Measurements from ENCODE around the gene RNF169.
"Not testable (repeated sequence)": the region's sequence is repeated elsewhere in the genome, so short reads cannot be mapped to it uniquely, and the experiment has no call there.

Gene RNF169

GRCh38 chr11:74822170-74822569 is 73.5 kb downstream of the RNF169 start:
- no peaks in the 10 kb centered on the region for H3K27me3 ChIP-seq (replicated peaks; ENCODE audit: insufficient read depth, low read length)
- no peak overlapping the region for H3K4me2 ChIP-seq (ENCODE audit: low read depth, low read length)
- TF ChIP-seq EZH2phosphoT487 (IDR thresholded peaks at IDR 0.05; ENCODE audit: low read length) (no peak), CTCF (IDR thresholded peaks at IDR 0.05; ENCODE audit: low read length) (no peak), EZH2 (optimal IDR thresholded peaks at IDR 0.05; ENCODE audit: low read depth, low read length) (no peak)
- DNase-seq, result no peak
- H4K20me1 ChIP-seq (ENCODE audit: insufficient read depth, low read length), result no peaks in the 10 kb centered on the region
- no peak overlapping the region for H3K27ac ChIP-seq (ENCODE audit: low read length)
- H3F3A ChIP-seq (ENCODE audit: insufficient read depth, low read length), result no peaks in the 10 kb centered on the region
- H3K79me2 ChIP-seq (ENCODE audit: low read length), result peaks cover 2% of the 10 kb centered on the region; the same call in 1 of the 2 replicates
- no peak overlapping the region for H3K9ac ChIP-seq (ENCODE audit: low read length)
- no peaks in the 10 kb centered on the region for H3K4me1 ChIP-seq (ENCODE audit: low read length)
- no peak overlapping the region for H2AFZ ChIP-seq (ENCODE audit: low read length)
- H3K9me2 ChIP-seq (replicated peaks; ENCODE audit: insufficient read depth, low read length), result no peaks in the 10 kb centered on the region
- peaks cover 3% of the 10 kb centered on the region for H3K36me3 ChIP-seq (replicated peaks; ENCODE audit: insufficient read depth, low read length)
- no peak overlapping the region for H3K4me3 ChIP-seq (ENCODE audit: low read length)
- no peaks in the 10 kb centered on the region for H3K9me3 ChIP-seq (replicated peaks; ENCODE audit: insufficient read depth, low read length)

- no peaks in the 10 kb centered on the region for H3K9me3 ChIP-seq (replicated peaks; ENCODE audit: insufficient read depth, low read length)
- H3F3A ChIP-seq (ENCODE audit: insufficient read depth, low read length), result no peaks in the 10 kb centered on the region
- TF ChIP-seq CTCF (IDR thresholded peaks at IDR 0.05; ENCODE audit: low read length), result no peak
- TF ChIP-seq EZH2 (optimal IDR thresholded peaks at IDR 0.05; ENCODE audit: low read depth, low read length), result no peak
- TF ChIP-seq EZH2phosphoT487 (IDR thresholded peaks at IDR 0.05; ENCODE audit: low read length), result no peak
- no peak overlapping the region for H3K9ac ChIP-seq (ENCODE audit: low read length)
- no peaks in the 10 kb centered on the region for H3K9me2 ChIP-seq (replicated peaks; ENCODE audit: insufficient read depth, low read length)
- H3K4me1 ChIP-seq (ENCODE audit: low read length), result no peaks in the 10 kb centered on the region
- peaks cover 3% of the 10 kb centered on the region; the same call in 1 of the 2 replicates for H3K79me2 ChIP-seq (ENCODE audit: low read length)
- H3K27me3 ChIP-seq (replicated peaks; ENCODE audit: insufficient read depth, low read length), result no peaks in the 10 kb centered on the region
- H3K36me3 ChIP-seq (replicated peaks; ENCODE audit: insufficient read depth, low read length), result peaks cover 3% of the 10 kb centered on the region
- no peaks in the 10 kb centered on the region for H4K20me1 ChIP-seq (ENCODE audit: insufficient read depth, low read length)
- H3K4me2 ChIP-seq (ENCODE audit: low read depth, low read length), result no peak overlapping the region
- H2AFZ ChIP-seq (ENCODE audit: low read length), result no peak overlapping the region
- no peak overlapping the region for H3K27ac ChIP-seq (ENCODE audit: low read length)
- H3K4me3 ChIP-seq (ENCODE audit: low read length), result no peak overlapping the region
- DNase-seq, result no peak
These were observed 75.8 kb downstream of the RNF169 start for GRCh38 chr11:74824285-74824982.

- not testable (repeated sequence) for H3K36me3 ChIP-seq (replicated peaks; ENCODE audit: insufficient read depth, low read length); H3K9me2 ChIP-seq (replicated peaks; ENCODE audit: insufficient read depth, low read length); H3K4me1 ChIP-seq (ENCODE audit: low read length); H4K20me1 ChIP-seq (ENCODE audit: insufficient read depth, low read length); DNase-seq; H3K27ac ChIP-seq (ENCODE audit: low read length); H3K9ac ChIP-seq (ENCODE audit: low read length); H3K27me3 ChIP-seq (replicated peaks; ENCODE audit: insufficient read depth, low read length); H2AFZ ChIP-seq (ENCODE audit: low read length); H3K4me3 ChIP-seq (ENCODE audit: low read length); H3K79me2 ChIP-seq (ENCODE audit: low read length); H3F3A ChIP-seq (ENCODE audit: insufficient read depth, low read length); H3K9me3 ChIP-seq (replicated peaks; ENCODE audit: insufficient read depth, low read length); H3K4me2 ChIP-seq (ENCODE audit: low read depth, low read length)
These were observed 76.9 kb downstream of the RNF169 start for GRCh38 chr11:74825596-74825995.

- H4K20me1 ChIP-seq (ENCODE audit: insufficient read depth, low read length), result no peaks in the 10 kb centered on the region
- TF ChIP-seq EZH2 (optimal IDR thresholded peaks at IDR 0.05; ENCODE audit: low read depth, low read length), result no peak
- no peak for TF ChIP-seq EZH2phosphoT487 (IDR thresholded peaks at IDR 0.05; ENCODE audit: low read length)
- TF ChIP-seq CTCF (IDR thresholded peaks at IDR 0.05; ENCODE audit: low read length), result no peak
- no peak for DNase-seq
- no peaks in the 10 kb centered on the region for H3K9me3 ChIP-seq (replicated peaks; ENCODE audit: insufficient read depth, low read length)
- no peak overlapping the region for H3K4me3 ChIP-seq (ENCODE audit: low read length)
- no peak overlapping the region for H2AFZ ChIP-seq (ENCODE audit: low read length)
- no peak overlapping the region for H3K9ac ChIP-seq (ENCODE audit: low read length)
- H3K9me2 ChIP-seq (replicated peaks; ENCODE audit: insufficient read depth, low read length), result no peaks in the 10 kb centered on the region
- H3K4me2 ChIP-seq (ENCODE audit: low read depth, low read length), result no peak overlapping the region
- no peak overlapping the region for H3K27ac ChIP-seq (ENCODE audit: low read length)
- no peaks in the 10 kb centered on the region for H3K27me3 ChIP-seq (replicated peaks; ENCODE audit: insufficient read depth, low read length)
- H3K36me3 ChIP-seq (replicated peaks; ENCODE audit: insufficient read depth, low read length), result peaks cover 3% of the 10 kb centered on the region
- peaks cover 3% of the 10 kb centered on the region; the same call in 1 of the 2 replicates for H3K79me2 ChIP-seq (ENCODE audit: low read length)
- H3F3A ChIP-seq (ENCODE audit: insufficient read depth, low read length), result no peaks in the 10 kb centered on the region
- no peaks in the 10 kb centered on the region for H3K4me1 ChIP-seq (ENCODE audit: low read length)
These were observed 78.3 kb downstream of the RNF169 start for GRCh38 chr11:74826901-74827300.

Data from MM.1S (cell line).